Testis (tissue), 3 donors: Measurements from ENCODE around the gene CRISPLD2. TPM values are rescaled to one million over a fixed set of nuclear protein-coding genes. Genes with fewer than 3 reads are reported as not detected.

Source experiments
- DNase-seq: peaks from one replicate; pipeline ENCODE4 v3.0.0-alpha.2; 2019
- H3K27ac ChIP-seq, 2 donors: fragments of 200-600 bp; sonication (generic); one replicate each; pipeline ENCODE4 v1.5.1; 2019
- H3K27me3 ChIP-seq: fragments of 200-600 bp; sonication (generic); one replicate; pipeline ENCODE4 v1.5.1; 2019
- H3K36me3 ChIP-seq: fragments of 200-600 bp; sonication (generic); one replicate; pipeline ENCODE4 v1.5.1; 2017; ENCODE audit warnings: low read depth; ENCODE audit errors: missing control alignments
- H3K4me1 ChIP-seq: fragments of 200-600 bp; sonication (generic); one replicate; pipeline ENCODE4 v1.5.1; 2019
- H3K4me3 ChIP-seq, 2 donors: fragments of 200-600 bp; sonication (generic); one replicate each; pipeline ENCODE4 v1.5.1; 2017 to 2019
- H3K9me3 ChIP-seq: fragments of 200-600 bp; sonication (generic); one replicate; pipeline ENCODE4 v1.5.1; 2017
- POLR2A ChIP-seq: fragments of 450-650 bp; IDR thresholded peaks from one replicate; pipeline ENCODE4 v1.6.1; 2017; ENCODE audit warnings: antibody characterized with exemption, mild to moderate bottlenecking, moderate library complexity
- WGBS, 2 donors: methylation state at CpG; one replicate each; pipeline ENCODE4 v1.1.5; 2018; 5-methylcytosine and 5-hydroxymethylcytosine counted together
- intact Hi-C: fragments of 100-400 bp; cut with DNase I; formaldehyde crosslinking; loops from one replicate; pipeline ENCODE4 v1.15.1; 2023; ENCODE audit warnings: low total_unique reads
- polyA plus RNA-seq: library from polyadenylated mRNA; stranded (reverse); fragments of 350-450 nt; fragmentation: Illumina TruSeq; extraction: RNeasy Lipid Tissue Mini Kit (QIAGEN cat#74804); gene quantifications from one replicate; pipeline ENCODE4 v1.2.3, GENCODE V29; 2014; ENCODE audit warnings: low read depth, low replicate concordance; ENCODE audit not compliant: insufficient read depth
- total RNA-seq, 2 donors: library from RNA; depleted of rRNA; stranded (reverse); fragments of >200 nt; gene quantifications; one replicate each; pipeline ENCODE4 v1.2.3, GENCODE V29; 2016
- TF ChIP-seq, protein P1 (sequence below), 3 experiments: fragments of 450-650 bp in 2 of 3; fragments of 200-600 bp in 1 of 3; sonication (generic) in 1 of 3; IDR thresholded peaks; one replicate each; pipeline ENCODE4 v1.5.1; 2016 to 2019; ENCODE audit warnings: antibody characterized with exemption in 3 of 3, mild to moderate bottlenecking in 2 of 3, moderate library complexity in 1 of 3

CRISPLD2 gene
- total and polyA plus RNA-seq, 3 donors from 2014 or later, result 47.7 to 59.6 (median 48.8) TPM

DNA sequence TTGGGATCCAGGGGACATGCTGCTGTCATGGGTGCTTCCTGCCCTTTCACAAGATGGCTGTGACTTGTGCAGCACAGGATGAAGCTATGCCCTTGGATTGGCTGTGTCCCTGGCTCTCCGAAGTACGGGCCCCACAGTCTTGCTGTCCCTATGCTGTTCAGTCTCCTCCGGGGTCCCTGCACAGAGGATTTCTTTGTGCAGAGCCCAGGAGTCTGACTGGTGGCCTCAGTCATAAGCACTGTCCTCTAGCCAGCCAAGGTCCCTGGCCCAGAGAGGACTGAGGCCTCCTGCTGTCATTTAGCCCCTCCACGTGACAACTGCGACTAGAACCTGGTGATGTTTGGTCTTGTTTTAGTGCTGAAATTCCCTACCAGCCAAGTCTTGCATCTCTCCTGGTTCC, 42.4 kb upstream of the CRISPLD2 start:
- Histone ChIP-seq H3K9me3 (no peaks in the 10 kb centered on the region), H3K27me3 (no peaks in the 10 kb centered on the region), H3K27ac (no peak overlapping the region), H3K36me3 (no peaks in the 10 kb centered on the region), H3K4me3 (no peak overlapping the region), H3K4me1 (no peaks in the 10 kb centered on the region)
- no peak for TF ChIP-seq POLR2A
- TF ChIP-seq, protein P1, sequence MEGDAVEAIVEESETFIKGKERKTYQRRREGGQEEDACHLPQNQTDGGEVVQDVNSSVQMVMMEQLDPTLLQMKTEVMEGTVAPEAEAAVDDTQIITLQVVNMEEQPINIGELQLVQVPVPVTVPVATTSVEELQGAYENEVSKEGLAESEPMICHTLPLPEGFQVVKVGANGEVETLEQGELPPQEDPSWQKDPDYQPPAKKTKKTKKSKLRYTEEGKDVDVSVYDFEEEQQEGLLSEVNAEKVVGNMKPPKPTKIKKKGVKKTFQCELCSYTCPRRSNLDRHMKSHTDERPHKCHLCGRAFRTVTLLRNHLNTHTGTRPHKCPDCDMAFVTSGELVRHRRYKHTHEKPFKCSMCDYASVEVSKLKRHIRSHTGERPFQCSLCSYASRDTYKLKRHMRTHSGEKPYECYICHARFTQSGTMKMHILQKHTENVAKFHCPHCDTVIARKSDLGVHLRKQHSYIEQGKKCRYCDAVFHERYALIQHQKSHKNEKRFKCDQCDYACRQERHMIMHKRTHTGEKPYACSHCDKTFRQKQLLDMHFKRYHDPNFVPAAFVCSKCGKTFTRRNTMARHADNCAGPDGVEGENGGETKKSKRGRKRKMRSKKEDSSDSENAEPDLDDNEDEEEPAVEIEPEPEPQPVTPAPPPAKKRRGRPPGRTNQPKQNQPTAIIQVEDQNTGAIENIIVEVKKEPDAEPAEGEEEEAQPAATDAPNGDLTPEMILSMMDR (IDR thresholded peaks at IDR 0.05), result no peak
- intact Hi-C loops, result no loop called here
- no peak for DNase-seq
- 94 to 100% methylated on average over 2 to 5 of the region's 5 CpGs for WGBS, 2 donors

DNA sequence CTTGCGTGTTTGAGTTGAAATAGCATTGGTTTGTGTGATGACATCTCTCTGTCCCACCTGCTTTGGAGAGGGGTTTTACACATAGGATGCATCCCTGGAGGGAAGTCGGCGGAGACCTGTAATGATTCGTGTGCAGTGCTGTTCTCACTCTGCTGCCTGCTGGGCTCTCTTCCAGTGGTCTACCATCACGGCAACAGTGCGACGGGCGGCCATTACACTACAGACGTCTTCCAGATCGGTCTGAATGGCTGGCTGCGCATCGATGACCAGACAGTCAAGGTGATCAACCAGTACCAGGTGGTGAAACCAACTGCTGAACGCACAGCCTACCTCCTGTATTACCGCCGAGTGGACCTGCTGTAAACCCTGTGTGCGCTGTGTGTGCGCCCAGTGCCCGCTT, 41.1 kb upstream of the CRISPLD2 start:
- intact Hi-C loops, result no loop called here
- Histone ChIP-seq H3K27ac (no peak overlapping the region), H3K4me3 (no peak overlapping the region), H3K36me3 (no peaks in the 10 kb centered on the region), H3K4me1 (no peaks in the 10 kb centered on the region), H3K9me3 (no peaks in the 10 kb centered on the region), H3K27me3 (no peaks in the 10 kb centered on the region)
- 96% methylated on average over 16 to 18 of the region's 18 CpGs for WGBS, 2 donors
- TF ChIP-seq, protein P1 (IDR thresholded peaks at IDR 0.05), result no peak
- TF ChIP-seq POLR2A, result no peak
- DNase-seq, result no peak

DNA sequence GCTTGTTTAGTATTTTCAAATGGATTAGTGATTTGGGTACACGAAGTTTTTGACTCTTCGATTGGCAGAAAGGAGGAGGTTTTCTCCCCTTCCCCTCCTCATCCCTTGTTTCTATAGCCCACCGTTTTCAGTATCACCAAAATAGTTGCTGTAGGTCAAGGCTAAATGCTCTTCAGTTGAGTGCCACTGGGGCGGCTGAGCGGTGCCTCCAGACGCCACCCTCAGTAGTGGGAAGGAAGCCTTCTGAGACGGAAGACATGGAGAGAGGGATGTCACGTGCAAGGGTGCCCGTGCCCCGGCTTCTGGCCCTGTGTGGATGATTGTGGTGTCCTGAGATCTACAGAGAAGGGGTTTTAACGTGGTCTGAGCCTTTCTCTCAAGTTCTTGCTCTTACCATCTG, 39.7 kb upstream of the CRISPLD2 start:
- intact Hi-C loops, result no loop called here
- Histone ChIP-seq H3K36me3 (no peaks in the 10 kb centered on the region), H3K9me3 (no peaks in the 10 kb centered on the region), H3K4me3 (no peak overlapping the region), H3K4me1 (no peaks in the 10 kb centered on the region), H3K27ac (no peak overlapping the region), H3K27me3 (no peaks in the 10 kb centered on the region)
- WGBS, 2 donors, result 87 to 92% methylated on average over 11 of the region's 11 CpGs
- no peak for TF ChIP-seq POLR2A
- TF ChIP-seq, protein P1 (IDR thresholded peaks at IDR 0.05), result no peak
- DNase-seq, result no peak

DNA sequence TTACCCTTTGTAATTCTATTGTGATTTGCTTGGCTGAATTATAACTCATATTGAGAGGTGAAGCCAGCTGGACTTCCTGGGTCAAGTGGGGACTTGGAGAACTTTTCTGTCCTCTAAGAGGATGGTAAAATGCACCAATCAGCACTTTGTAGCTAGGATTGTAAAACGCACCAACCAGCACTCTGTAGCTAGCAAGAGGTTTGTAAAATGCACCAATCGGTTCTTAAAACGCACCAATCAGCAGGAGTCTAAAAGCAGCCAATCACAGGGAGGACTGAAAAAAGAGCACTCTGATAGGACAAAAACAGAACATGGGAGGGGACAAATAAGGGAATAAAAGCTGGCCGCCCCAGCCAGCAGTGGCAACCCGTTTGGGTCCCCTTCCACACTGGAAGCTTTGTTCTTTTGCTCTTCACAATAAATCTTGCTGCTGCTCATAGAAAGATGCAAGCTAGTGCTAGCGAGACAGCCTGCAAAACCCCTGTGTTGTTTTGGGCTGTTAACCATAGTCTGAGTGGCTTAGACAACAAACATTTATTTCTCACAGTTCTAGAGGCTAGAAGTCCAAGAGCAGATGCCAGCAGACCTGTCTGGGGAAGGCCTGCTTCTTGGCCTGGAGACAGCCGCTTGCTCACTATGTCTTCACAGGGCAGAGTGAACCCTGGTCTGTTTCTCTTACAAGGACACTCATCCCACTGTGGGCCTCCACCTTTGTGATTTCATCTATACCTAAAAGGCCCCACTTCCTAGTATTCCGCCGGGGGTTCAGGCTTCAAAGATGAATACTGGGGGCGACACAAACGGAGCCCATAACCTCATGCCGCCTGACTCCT, 39.0 kb upstream of the CRISPLD2 start:
- Histone ChIP-seq H3K9me3 (no peaks in the 10 kb centered on the region), H3K4me1 (no peaks in the 10 kb centered on the region), H3K27me3 (no peaks in the 10 kb centered on the region), H3K36me3 (no peaks in the 10 kb centered on the region), H3K27ac (no peak overlapping the region), H3K4me3 (no peak overlapping the region)
- WGBS, 2 donors, result 62 to 70% methylated on average over 12 of the region's 12 CpGs
- DNase-seq, result peak; percentile 45
- TF ChIP-seq, protein P1 (IDR thresholded peaks at IDR 0.05), result no peak
- no peak for TF ChIP-seq POLR2A
- intact Hi-C loops, result no loop called here

DNA sequence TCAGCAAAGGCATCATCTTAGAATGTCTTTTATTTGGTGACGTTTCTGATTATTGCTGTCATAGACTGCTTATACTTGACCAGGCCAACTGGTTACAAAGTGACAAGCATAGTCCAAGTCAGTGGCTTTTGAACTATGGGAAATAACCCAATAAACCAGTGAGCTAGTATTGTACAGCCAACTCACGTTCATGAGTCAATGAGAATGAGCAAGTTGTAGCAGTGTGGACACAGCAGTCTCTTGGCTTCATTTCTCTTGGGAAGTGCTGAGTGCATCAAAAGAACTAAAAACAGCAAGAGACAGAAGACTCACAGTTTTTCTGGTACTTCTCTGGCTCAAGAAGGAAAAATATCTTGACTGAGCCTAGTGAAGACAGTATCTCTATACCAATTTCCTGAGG, 36.9 kb upstream of the CRISPLD2 start:
- intact Hi-C loops, result no loop called here
- DNase-seq, result no peak
- H3K4me1 ChIP-seq, result peaks cover 4% of the 10 kb centered on the region
- H3K4me3 ChIP-seq, result no peak overlapping the region
- H3K27me3 ChIP-seq, result no peaks in the 10 kb centered on the region
- 66 to 69% methylated on average over 2 of the region's 2 CpGs for WGBS, 2 donors
- H3K36me3 ChIP-seq, result no peaks in the 10 kb centered on the region
- H3K27ac ChIP-seq, result no peak overlapping the region
- TF ChIP-seq, protein P1 (IDR thresholded peaks at IDR 0.05), result no peak
- no peak for TF ChIP-seq POLR2A
- H3K9me3 ChIP-seq, result no peaks in the 10 kb centered on the region
